Measurements from ENCODE around the gene STK17A. TPM values are rescaled to one million over a fixed set of nuclear protein-coding genes. Genes with fewer than 3 reads are reported as not detected.
"Not testable (repeated sequence)": the region's sequence is repeated elsewhere in the genome, so short reads cannot be mapped to it uniquely, and the experiment has no call there.

STK17A gene
- total RNA-seq, 1 experiment from 2014 or later: 12.6 TPM

DNA sequence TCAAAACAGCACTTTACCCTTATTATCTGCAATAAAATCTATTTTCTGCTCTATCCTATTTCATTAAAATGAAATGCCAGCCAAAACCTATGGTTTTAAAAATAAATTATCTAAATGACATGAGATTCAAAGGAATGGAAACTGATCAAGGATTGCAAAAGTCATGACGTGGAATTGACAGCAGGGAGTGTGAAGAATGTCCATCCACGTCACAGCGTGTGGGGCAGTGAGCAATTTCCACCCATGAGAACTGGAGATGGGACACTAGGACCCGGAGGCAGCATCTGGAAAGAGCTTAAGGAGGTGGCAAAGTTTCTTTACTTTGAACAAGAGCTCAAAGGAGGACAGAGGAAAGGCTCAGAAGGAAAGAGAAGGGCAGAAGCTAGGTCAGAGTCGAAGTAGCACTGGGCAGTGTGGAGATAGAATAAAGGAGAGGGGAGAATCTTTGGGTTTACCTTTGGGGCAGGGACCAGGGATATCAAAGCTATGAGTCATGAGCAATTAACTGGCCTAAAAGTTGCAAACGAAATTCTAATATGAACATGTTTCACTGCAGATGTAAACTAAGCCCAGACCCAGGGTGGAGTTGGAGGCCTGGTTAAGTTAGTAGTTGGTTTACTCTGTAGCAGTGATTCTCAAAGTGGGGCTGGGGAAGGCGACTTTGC lies 24.9 kb upstream of the STK17A start:
- H3K36me3 ChIP-seq (replicated peaks; ENCODE audit: control insufficient read depth, insufficient read depth, low read length): no peaks in the 10 kb centered on the region
- no peak overlapping the region for H3K4me3 ChIP-seq (ENCODE audit: insufficient read depth, low read depth, low read length)
- no peak for DNase-seq

DNA sequence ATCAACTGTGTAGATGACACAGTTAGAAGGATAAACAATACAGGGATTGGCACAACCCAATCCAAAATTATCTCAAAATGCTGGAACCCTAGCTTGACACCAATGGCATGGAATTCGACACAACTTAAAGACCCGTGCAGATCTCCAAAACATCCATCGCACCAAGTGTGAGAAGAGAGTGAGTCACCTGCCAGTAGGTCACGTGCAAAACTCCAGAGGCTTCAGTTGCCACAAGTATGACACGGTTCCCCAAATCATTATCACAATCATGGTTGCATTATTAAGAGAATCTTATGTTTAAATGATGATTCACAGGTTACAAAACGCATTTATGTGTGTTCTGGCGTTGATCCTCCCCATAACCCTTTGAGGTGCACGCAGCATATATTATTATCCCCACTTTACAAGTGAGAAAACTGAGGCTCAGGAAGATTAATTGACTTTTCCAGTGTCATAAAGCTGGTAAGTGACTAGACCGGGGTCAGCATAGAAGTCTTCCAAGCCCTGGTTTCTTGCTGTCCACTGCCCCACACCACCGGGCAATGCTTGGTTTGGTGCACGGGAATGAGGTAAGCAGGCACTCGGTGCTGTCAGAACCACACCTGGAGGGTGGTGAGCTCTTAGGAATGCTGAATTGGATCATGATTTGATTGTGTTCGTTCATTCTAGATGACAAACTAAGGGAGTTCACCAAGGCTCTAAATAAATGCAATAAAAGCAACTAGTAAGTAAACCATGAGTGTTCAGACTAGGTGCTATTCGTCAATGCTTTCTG lies 23.6 kb upstream of the STK17A start:
- no peaks in the 10 kb centered on the region for H3K36me3 ChIP-seq (replicated peaks; ENCODE audit: control insufficient read depth, insufficient read depth, low read length)
- no peak overlapping the region for H3K4me3 ChIP-seq (ENCODE audit: insufficient read depth, low read depth, low read length)
- DNase-seq: no peak
- no peaks in the 10 kb centered on the region for H3K27me3 ChIP-seq (ENCODE audit: control insufficient read depth, insufficient read depth, low read length)

More for the DNA sequence above, 24.9 kb upstream of the STK17A start:
- no peaks in the 10 kb centered on the region for H3K27me3 ChIP-seq (ENCODE audit: control insufficient read depth, insufficient read depth, low read length)

- no peak for DNase-seq
- no peaks in the 10 kb centered on the region for H3K36me3 ChIP-seq (replicated peaks; ENCODE audit: control insufficient read depth, insufficient read depth, low read length)
- no peak overlapping the region for H3K4me3 ChIP-seq (ENCODE audit: insufficient read depth, low read depth, low read length)
- H3K27me3 ChIP-seq (ENCODE audit: control insufficient read depth, insufficient read depth, low read length): no peaks in the 10 kb centered on the region
Measured at GRCh38 chr7:43559946-43560335, 23.0 kb upstream of the STK17A start.

GRCh38 chr7:43560742-43561330 lies 22.1 kb upstream of the STK17A start:
- Histone ChIP-seq H3K36me3 (replicated peaks; ENCODE audit: control insufficient read depth, insufficient read depth, low read length) (no peaks in the 10 kb centered on the region), H3K4me3 (ENCODE audit: insufficient read depth, low read depth, low read length) (no peak overlapping the region), H3K27me3 (ENCODE audit: control insufficient read depth, insufficient read depth, low read length) (no peaks in the 10 kb centered on the region)
- no peak for DNase-seq

DNA sequence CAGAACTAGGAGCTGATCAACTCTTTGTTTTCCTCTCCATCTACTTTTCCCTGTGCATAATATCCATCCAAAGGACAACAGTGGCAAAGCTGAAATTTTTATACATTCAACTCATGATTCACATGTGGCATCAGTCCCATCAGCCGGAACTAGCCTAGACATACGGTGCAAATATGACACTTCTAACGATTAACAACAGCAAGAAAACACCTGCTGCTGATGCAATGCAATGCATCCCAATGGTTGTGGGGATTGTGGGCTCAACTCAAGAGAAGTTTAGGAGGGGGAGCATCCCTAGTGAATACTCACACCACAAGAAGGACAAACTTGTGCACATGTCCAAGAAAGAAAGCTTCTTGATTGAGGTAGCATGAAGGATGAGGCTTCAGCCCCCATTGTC lies 20.5 kb upstream of the STK17A start:
- H3K4me3 ChIP-seq (ENCODE audit: insufficient read depth, low read depth, low read length): no peak overlapping the region

GRCh38 chr7:43565786-43566185 lies 17.1 kb upstream of the STK17A start:
- Histone ChIP-seq H3K4me3 (ENCODE audit: insufficient read depth, low read depth, low read length) (no peak overlapping the region), H3K27me3 (ENCODE audit: control insufficient read depth, insufficient read depth, low read length) (no peaks in the 10 kb centered on the region), H3K36me3 (replicated peaks; ENCODE audit: control insufficient read depth, insufficient read depth, low read length) (no peaks in the 10 kb centered on the region)
- no peak for DNase-seq

More for the DNA sequence above, 20.5 kb upstream of the STK17A start:
- DNase-seq: no peak
- Histone ChIP-seq H3K27me3 (ENCODE audit: control insufficient read depth, insufficient read depth, low read length) (no peaks in the 10 kb centered on the region), H3K36me3 (replicated peaks; ENCODE audit: control insufficient read depth, insufficient read depth, low read length) (no peaks in the 10 kb centered on the region)

DNA sequence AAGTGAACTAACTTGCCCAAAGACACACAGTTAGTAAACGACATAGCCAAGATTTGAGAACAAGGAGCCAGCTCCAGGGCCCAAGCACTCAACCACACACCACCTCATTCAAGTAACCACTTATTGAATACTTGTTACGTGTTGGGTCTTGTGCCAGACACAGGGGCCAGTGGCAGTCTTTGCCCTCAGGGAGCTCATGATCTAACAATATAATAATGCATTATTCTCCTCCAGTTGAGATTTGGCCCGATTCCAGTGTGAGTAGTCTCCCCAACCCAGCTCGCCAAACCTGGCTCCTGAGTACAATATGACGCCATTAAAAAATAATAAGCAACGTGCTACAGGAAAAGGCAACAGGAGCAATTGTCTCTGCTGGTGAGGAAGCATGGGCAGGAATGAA lies 14.4 kb upstream of the STK17A start:
- no peak overlapping the region for H3K4me3 ChIP-seq (ENCODE audit: insufficient read depth, low read depth, low read length)
- no peaks in the 10 kb centered on the region for H3K27me3 ChIP-seq (ENCODE audit: control insufficient read depth, insufficient read depth, low read length)
- DNase-seq: no peak
- no peaks in the 10 kb centered on the region for H3K36me3 ChIP-seq (replicated peaks; ENCODE audit: control insufficient read depth, insufficient read depth, low read length)

- no peaks in the 10 kb centered on the region for H3K36me3 ChIP-seq (replicated peaks; ENCODE audit: control insufficient read depth, insufficient read depth, low read length)
- DNase-seq: no peak
- H3K4me3 ChIP-seq (ENCODE audit: insufficient read depth, low read depth, low read length): no peak overlapping the region
- no peaks in the 10 kb centered on the region for H3K27me3 ChIP-seq (ENCODE audit: control insufficient read depth, insufficient read depth, low read length)
Measured at GRCh38 chr7:43569424-43569823, 13.5 kb upstream of the STK17A start.

GRCh38 chr7:43570688-43571365 lies 12.1 kb upstream of the STK17A start:
- DNase-seq: no peak
- H3K36me3 ChIP-seq (replicated peaks; ENCODE audit: control insufficient read depth, insufficient read depth, low read length): no peaks in the 10 kb centered on the region
- H3K27me3 ChIP-seq (ENCODE audit: control insufficient read depth, insufficient read depth, low read length): no peaks in the 10 kb centered on the region
- H3K4me3 ChIP-seq (ENCODE audit: insufficient read depth, low read depth, low read length): no peak overlapping the region

- DNase-seq: no peak
- no peaks in the 10 kb centered on the region for H3K36me3 ChIP-seq (replicated peaks; ENCODE audit: control insufficient read depth, insufficient read depth, low read length)
- H3K27me3 ChIP-seq (ENCODE audit: control insufficient read depth, insufficient read depth, low read length): no peaks in the 10 kb centered on the region
- H3K4me3 ChIP-seq (ENCODE audit: insufficient read depth, low read depth, low read length): no peak overlapping the region
Measured at GRCh38 chr7:43572516-43573049, 10.3 kb upstream of the STK17A start.

GRCh38 chr7:43573832-43574231 lies 9.1 kb upstream of the STK17A start:
- DNase-seq; H3K4me3 ChIP-seq (ENCODE audit: insufficient read depth, low read depth, low read length); H3K27me3 ChIP-seq (ENCODE audit: control insufficient read depth, insufficient read depth, low read length); H3K36me3 ChIP-seq (replicated peaks; ENCODE audit: control insufficient read depth, insufficient read depth, low read length): not testable (repeated sequence)

DNA sequence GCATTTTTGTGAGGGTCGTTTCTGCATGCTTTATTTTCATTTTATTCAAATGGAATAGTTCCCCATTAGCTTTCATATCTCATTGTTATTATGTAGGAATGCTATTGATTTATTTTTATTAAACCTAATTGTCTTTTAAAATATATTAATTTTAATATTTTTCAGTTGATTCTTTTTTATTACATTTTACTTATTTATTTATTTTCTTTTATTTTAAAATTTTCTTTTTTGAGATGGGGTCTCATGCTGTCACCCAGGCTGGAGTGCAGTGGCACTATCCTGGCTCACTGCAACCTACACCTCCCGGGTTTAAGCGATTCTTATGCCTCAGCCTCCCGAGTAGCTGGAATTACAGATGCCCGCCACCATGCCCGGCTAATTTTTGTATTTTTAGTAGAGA lies 7.4 kb upstream of the STK17A start:
- Histone ChIP-seq H3K36me3 (replicated peaks; ENCODE audit: control insufficient read depth, insufficient read depth, low read length) (no peaks in the 10 kb centered on the region), H3K4me3 (ENCODE audit: insufficient read depth, low read depth, low read length) (no peak overlapping the region)
- no peak for DNase-seq

GRCh38 chr7:43576241-43576640 lies 6.7 kb upstream of the STK17A start:
- Histone ChIP-seq H3K27me3 (ENCODE audit: control insufficient read depth, insufficient read depth, low read length) (no peaks in the 10 kb centered on the region), H3K4me3 (ENCODE audit: insufficient read depth, low read depth, low read length) (no peak overlapping the region), H3K36me3 (replicated peaks; ENCODE audit: control insufficient read depth, insufficient read depth, low read length) (no peaks in the 10 kb centered on the region)
- no peak for DNase-seq

More for the DNA sequence above, 7.4 kb upstream of the STK17A start:
- H3K27me3 ChIP-seq (ENCODE audit: control insufficient read depth, insufficient read depth, low read length): no peaks in the 10 kb centered on the region

GRCh38 chr7:43577485-43577951 lies 5.4 kb upstream of the STK17A start:
- H3K27me3 ChIP-seq (ENCODE audit: control insufficient read depth, insufficient read depth, low read length): no peaks in the 10 kb centered on the region
- H3K36me3 ChIP-seq (replicated peaks; ENCODE audit: control insufficient read depth, insufficient read depth, low read length): no peaks in the 10 kb centered on the region
- DNase-seq: no peak
- no peak overlapping the region for H3K4me3 ChIP-seq (ENCODE audit: insufficient read depth, low read depth, low read length)

Data from H7 (cell line).